Activated CD8-positive, alpha-beta memory T cell treated with anti-CD3 and anti-CD28 coated beads, Interleukin-2, amount 50 U/mL, for 24 hours (primary cell): ENCODE data around the gene TNFRSF6B.
"Not testable (repeated sequence)": the region's sequence is repeated elsewhere in the genome, so short reads cannot be mapped to it uniquely, and the experiment has no call there.

Experiments
- DNase-seq: peaks from one replicate; pipeline ENCODE4 v3.0.0-alpha.2; 2020; ENCODE audit errors: extremely low read depth

Gene TNFRSF6B

DNA sequence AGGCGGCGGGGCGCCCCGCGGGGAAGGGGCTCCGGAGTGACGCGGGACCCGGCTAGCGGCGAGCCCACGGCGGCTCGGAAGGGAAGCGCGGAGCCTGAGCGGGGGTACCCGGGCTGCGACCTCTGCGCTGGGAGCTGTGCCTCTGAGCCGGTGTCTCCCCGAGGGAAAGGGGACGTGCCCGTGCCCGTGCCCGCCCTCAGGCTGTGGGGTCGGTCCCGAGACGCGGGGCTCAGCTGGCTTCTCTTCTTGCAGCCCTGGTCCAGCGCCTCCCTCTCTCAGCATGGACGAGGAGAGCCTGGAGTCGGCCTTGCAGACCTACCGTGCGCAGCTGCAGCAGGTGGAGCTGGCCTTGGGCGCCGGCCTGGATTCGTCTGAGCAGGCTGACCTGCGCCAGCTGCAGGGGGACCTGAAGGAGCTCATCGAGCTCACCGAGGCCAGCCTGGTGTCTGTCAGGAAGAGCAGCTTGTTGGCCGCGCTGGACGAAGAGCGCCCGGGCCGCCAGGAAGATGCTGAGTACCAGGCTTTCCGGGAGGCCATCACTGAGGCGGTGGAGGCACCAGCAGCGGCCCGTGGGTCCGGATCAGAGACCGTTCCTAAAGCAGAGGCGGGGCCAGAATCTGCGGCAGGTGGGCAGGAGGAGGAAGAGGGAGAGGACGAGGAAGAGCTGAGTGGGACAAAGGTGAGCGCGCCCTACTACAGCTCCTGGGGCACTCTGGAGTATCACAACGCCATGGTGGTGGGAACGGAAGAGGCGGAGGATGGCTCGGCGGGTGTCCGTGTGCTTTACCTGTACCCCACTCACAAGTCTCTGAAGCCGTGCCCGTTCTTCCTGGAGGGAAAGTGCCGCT, 12.1 kb downstream of the TNFRSF6B start:
- DNase-seq: no peak

DNA sequence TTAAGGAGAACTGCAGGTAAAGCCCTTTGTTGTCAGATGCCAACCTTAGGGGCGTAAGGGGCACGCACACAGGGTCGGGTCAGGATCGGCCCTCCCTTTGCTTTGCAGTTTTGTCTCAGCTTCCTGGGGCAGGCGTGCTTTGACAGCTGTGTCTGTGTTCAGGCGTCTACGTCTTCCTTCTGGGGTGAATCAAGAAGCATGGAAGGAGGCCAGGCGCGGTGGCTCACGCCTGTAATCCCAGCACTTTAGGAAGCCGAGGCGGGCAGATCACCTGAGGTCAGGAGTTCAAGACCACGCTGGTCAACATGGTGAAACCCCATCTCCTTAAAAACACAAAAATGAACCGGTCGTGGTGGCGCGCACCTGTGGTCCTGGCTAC, 12.7 kb downstream of the TNFRSF6B start:
- DNase-seq: no peak

- DNase-seq: no peak
Measured at GRCh38 chr20:63711085-63711645, 14.7 kb downstream of the TNFRSF6B start.

DNA sequence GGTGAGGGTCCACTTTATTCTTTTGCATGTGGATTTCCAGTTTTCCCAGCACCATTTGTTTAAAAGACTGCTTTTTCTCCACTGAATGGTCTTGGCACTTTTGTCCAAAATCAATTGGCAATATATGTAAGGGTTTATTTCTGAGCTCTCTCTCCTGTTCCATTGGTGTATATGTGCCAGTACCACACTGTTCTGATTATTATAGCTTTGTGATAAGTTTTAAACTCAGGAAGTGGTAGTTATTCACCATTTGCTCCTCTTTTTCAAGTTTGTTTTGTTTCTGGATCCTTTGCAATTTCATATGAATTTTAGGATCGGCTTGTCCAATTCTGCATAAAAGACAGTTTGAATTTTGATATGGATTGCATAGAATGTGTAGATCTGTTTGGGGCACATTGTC, 15.7 kb downstream of the TNFRSF6B start:
- DNase-seq: no peak

GRCh38 chr20:63714858-63715257, 18.4 kb downstream of the TNFRSF6B start:
- no peak for DNase-seq

GRCh38 chr20:63718996-63719395, 22.5 kb downstream of the TNFRSF6B start:
- DNase-seq: no peak

GRCh38 chr20:63722967-63723622, 26.6 kb downstream of the TNFRSF6B start:
- DNase-seq: not testable (repeated sequence)

GRCh38 chr20:63730189-63730733, 33.8 kb downstream of the TNFRSF6B start:
- DNase-seq: not testable (repeated sequence)

DNA sequence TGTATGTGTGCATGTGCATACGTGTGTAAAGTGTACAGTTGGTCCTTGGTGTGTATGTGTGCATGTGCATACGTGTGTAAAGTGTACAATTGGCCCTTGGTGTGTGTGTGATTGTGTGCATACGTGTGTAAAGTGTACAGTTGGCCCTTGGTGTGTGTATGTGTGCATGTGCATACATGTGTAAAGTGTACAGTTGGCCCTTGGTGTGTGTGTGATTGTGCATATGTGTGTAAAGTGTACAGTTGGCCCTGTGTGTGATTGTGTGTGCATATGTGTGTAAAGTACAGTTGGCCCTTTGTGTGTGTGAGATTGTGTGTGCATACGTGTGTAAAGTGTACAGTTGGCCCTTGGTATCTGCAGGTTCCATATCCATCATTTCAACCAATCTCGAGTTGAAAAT, 35.0 kb downstream of the TNFRSF6B start:
- no peak for DNase-seq

DNA sequence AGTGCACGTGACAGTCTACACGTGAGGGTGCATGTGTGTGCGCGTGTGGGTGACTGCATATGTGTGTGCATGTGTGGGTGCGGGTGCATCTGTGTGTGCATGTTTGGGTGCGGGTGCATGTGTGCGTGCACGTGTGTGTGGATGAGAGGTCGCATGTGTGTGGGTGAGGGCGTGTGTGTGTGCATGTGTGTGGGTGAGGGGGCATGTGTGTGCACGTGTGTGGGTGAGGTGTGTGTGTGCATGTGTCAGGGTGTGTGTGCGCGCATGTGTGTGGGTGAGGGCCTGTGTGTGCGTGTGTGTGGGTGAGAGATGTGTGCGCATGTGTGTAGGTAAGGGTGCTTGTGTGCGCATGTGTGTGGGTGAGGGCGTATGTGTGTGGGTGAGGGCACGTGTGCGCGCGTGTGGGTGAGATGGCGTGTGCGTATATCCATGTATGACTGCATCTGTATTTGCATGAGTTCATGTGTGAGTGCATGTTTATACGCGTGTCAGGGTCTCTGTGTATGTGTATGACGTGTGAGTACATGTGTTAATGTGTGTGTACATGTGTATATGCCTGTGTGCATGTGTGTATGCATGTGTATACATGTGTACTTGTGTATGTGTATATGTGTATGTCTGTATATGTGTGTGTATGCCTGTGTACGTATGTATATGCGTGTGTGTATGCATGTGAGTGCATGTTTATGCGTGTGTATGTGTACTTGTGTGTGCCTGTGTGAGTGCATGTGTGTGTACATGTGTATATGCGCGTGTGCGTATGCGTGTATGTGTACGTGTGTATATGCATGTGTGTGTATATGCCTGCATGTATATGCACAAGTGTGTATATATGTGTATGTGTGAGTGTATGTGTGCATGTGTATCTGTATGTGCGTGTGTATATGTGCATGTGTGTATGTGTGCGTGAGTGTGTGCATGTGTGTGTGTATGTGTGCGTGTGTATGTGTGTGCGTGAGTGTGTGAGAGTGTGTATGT, 36.0 kb downstream of the TNFRSF6B start:
- DNase-seq: no peak

GRCh38 chr20:63733117-63733516, 36.7 kb downstream of the TNFRSF6B start:
- no peak for DNase-seq

GRCh38 chr20:63733579-63734081, 37.2 kb downstream of the TNFRSF6B start:
- no peak for DNase-seq

- DNase-seq: no peak
Measured at GRCh38 chr20:63734111-63734945, 37.9 kb downstream of the TNFRSF6B start.

DNA sequence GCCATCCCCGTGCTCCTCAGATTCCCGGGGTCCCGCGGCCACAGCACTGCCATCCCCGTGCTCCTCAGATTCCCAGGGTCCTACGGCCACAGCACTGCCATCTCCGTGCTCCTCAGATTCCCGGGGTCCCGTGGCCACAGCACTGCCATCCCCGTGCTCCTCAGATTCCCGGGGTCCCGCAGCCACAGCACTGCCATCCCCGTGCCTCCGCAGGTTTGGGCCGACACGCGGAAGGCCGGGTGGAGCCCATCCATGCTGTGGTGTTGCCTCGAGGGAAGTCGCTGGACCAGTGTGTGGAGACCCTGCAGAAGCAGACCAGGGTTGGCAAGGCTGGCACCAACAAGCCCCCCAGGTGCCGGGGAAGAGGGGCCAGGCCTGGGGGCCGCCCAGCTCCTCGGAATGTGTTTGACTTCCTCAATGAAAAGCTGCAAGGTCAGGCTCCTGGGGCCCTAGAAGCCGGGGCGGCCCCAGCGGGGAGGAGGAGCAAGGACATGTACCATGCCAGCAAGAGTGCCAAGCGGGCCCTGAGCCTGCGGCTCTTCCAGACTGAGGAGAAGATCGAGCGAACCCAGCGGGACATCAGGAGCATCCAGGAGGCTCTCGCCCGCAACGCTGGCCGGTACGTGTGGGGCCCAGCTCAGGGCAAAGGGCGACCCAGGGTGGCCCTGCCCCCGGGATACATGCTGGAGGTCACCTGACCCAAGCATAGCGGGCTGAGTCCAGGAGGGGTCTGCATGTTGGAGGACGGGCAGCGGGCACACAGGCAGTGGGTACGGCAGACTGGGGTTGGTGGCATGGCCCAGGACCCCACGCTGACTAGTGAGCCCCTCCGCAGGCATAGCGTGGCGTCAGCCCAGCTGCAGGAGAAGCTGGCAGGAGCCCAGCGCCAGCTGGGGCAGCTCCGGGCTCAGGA, 38.8 kb downstream of the TNFRSF6B start:
- DNase-seq: no peak

GRCh38 chr20:63735859-63736718, 39.6 kb downstream of the TNFRSF6B start, which contains the start of gene LIME1:
TSS of gene LIME1 (plus strand) at chr20:63736664. CDS start at chr20:63737550, 886 bp downstream.
- DNase-seq: no peak

- no peak for DNase-seq
Measured at GRCh38 chr20:63736893-63737694, 40.6 kb downstream of the TNFRSF6B start.

DNA sequence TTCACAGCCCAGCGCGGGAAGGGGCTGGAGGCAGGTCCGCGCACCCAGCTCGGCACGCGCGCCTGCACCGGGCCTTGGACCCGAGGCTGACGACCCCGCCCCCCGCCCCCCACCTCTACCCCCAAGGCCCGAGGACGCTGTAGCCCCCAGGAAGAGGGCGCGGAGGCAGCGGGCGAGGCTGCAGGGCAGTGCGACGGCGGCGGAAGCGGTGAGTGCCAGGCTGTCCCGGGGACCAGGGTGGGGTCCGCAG, 41.2 kb downstream of the TNFRSF6B start:
- DNase-seq: no peak
